Stomach (tissue), 4 donors: ENCODE data around the gene SF3A1.

Experiments
- EP300 ChIP-seq: sonication (generic); formaldehyde crosslinking; IDR thresholded peaks from one replicate; pipeline ENCODE4 v1.6.1; 2017; ENCODE audit warnings: antibody characterized with exemption
- POLR2A ChIP-seq, 4 donors: fragments of 450-650 bp; IDR thresholded peaks; one replicate each; pipeline ENCODE4 v1.6.1; 2016; ENCODE audit warnings: antibody characterized with exemption in 4 of 4, control low read depth in 2 of 4, mild to moderate bottlenecking in 1 of 4, moderate library complexity in 1 of 4
- TF ChIP-seq, protein P1 (sequence below), 7 experiments: fragments of 450-650 bp in 4 of 7; fragments of 200-600 bp in 3 of 7; sonication (generic) in 3 of 7; IDR thresholded peaks; one replicate each; pipeline ENCODE4 v1.5.1; 2016 to 2019; ENCODE audit warnings: antibody characterized with exemption in 7 of 7, control low read depth in 2 of 7, mild to moderate bottlenecking in 1 of 7

GRCh38 chr22:30283342-30283741 lies 73.4 kb downstream of the SF3A1 start:
- TF ChIP-seq, protein P1, sequence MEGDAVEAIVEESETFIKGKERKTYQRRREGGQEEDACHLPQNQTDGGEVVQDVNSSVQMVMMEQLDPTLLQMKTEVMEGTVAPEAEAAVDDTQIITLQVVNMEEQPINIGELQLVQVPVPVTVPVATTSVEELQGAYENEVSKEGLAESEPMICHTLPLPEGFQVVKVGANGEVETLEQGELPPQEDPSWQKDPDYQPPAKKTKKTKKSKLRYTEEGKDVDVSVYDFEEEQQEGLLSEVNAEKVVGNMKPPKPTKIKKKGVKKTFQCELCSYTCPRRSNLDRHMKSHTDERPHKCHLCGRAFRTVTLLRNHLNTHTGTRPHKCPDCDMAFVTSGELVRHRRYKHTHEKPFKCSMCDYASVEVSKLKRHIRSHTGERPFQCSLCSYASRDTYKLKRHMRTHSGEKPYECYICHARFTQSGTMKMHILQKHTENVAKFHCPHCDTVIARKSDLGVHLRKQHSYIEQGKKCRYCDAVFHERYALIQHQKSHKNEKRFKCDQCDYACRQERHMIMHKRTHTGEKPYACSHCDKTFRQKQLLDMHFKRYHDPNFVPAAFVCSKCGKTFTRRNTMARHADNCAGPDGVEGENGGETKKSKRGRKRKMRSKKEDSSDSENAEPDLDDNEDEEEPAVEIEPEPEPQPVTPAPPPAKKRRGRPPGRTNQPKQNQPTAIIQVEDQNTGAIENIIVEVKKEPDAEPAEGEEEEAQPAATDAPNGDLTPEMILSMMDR (IDR thresholded peaks at IDR 0.05), result no peak
- TF ChIP-seq EP300 (no peak), POLR2A (IDR thresholded peaks at IDR 0.05) (no peak)
